ENCODE data around the gene CCL28.
"Not testable (repeated sequence)": the region's sequence is repeated elsewhere in the genome, so short reads cannot be mapped to it uniquely, and the experiment has no call there.

The CCL28 gene

DNA sequence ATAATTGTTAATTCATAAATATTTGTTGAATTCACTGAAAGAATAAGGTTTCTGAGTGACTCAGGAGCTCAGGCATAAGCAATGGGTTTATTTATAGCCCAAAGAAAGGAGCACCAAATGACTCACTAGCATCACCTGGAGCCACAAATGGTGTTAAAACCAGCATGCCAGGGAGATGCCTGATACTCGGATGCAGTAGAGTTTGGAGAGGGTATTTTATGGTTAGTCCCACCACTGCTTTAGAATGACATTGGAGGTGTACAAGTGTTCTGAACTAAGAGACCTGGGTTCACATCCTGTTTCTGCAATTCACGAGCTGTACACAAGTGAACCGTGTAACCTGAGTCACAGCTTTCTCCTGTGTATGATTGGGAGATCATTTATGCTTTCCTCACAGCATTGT is 25.2 kb downstream of the CCL28 start:
- TF ChIP-seq ZFX (IDR thresholded peaks at IDR 0.05): no peak
- TF ChIP-seq, protein P1, sequence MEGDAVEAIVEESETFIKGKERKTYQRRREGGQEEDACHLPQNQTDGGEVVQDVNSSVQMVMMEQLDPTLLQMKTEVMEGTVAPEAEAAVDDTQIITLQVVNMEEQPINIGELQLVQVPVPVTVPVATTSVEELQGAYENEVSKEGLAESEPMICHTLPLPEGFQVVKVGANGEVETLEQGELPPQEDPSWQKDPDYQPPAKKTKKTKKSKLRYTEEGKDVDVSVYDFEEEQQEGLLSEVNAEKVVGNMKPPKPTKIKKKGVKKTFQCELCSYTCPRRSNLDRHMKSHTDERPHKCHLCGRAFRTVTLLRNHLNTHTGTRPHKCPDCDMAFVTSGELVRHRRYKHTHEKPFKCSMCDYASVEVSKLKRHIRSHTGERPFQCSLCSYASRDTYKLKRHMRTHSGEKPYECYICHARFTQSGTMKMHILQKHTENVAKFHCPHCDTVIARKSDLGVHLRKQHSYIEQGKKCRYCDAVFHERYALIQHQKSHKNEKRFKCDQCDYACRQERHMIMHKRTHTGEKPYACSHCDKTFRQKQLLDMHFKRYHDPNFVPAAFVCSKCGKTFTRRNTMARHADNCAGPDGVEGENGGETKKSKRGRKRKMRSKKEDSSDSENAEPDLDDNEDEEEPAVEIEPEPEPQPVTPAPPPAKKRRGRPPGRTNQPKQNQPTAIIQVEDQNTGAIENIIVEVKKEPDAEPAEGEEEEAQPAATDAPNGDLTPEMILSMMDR (conservative IDR thresholded peaks at IDR 0.05): 0 out of 2 replicates have a peak, but pooled peaks have one; percentile 4

DNA sequence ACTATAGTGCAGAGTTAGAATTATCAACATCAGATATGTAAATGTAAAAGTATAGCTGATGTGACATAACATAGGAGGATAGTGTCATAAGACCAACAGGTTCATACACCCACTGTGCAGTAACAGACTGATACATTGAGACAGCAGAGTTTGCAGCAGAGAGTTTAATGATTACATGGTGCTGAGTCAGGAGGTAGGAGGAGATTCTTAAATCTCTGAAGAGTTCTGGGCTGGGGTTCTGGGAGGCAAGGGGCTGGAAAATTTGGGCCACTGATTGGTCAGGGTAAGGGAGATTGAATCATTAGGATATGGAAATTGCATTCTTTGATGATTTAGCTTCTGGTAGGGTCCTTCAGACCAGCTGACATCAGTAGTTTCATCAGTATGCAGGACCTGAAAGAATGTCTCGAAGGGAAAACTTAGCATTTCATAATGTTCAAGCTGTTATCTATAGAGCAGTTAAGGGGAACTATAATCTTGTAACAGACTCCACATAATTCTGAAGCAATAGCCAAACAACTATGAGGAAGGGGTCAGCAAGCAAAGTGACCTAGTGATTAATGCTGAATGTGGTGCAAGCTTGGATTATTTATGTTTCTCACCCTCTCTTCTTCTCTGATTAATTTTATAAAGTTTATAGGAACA is 35.6 kb downstream of the CCL28 start:
- no peak overlapping the region for H3K27ac ChIP-seq
- no peak for TF ChIP-seq ZFX (IDR thresholded peaks at IDR 0.05)
- TF ChIP-seq, protein P1 (conservative IDR thresholded peaks at IDR 0.05): no peak

More for the DNA sequence above, 25.2 kb downstream of the CCL28 start:
- H3K27ac ChIP-seq: no peak overlapping the region

DNA sequence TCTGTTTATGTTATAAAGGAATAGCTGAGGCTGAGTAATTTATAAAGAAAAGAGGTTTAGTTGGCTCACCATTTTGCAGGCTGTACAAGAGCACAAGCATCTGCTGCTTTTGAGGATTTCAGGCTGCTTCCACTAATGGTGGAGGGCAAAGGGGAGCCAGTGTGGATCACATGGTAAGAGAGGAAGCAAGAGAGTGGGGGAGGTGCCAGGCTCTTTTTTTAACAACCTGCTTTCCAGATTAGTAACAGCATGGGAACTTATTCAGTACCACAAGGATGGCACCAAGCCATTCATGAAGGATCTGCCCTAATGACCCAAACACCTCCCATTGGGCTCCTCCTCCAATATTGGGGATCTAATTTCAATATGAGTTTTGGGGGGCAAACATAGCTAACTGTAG is 40.4 kb downstream of the CCL28 start:
- no peak overlapping the region for H3K27ac ChIP-seq
- TF ChIP-seq, protein P1 (conservative IDR thresholded peaks at IDR 0.05): no peak
- TF ChIP-seq ZFX (IDR thresholded peaks at IDR 0.05): no peak

DNA sequence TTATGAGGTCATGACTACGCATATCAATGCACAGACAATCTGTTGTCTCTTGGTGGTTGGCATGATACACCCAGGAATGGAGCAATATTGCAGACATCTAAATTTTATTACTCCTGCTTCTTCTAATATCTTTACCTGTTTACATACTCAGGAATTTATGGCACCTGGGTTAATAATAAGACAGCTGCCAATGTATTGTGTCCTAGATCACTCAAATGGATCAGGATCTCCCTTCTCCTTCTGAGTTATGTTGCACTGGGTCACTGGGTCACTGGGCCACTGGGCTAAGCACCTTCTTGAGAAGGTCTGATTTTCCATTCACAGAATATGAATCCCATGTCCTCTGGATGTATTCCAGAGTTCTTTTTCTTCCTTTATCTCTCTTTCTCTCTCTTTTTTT is 41.8 kb downstream of the CCL28 start:
- no peak for TF ChIP-seq ZFX (IDR thresholded peaks at IDR 0.05)
- TF ChIP-seq, protein P1 (conservative IDR thresholded peaks at IDR 0.05): no peak
- H3K27ac ChIP-seq: no peak overlapping the region

DNA sequence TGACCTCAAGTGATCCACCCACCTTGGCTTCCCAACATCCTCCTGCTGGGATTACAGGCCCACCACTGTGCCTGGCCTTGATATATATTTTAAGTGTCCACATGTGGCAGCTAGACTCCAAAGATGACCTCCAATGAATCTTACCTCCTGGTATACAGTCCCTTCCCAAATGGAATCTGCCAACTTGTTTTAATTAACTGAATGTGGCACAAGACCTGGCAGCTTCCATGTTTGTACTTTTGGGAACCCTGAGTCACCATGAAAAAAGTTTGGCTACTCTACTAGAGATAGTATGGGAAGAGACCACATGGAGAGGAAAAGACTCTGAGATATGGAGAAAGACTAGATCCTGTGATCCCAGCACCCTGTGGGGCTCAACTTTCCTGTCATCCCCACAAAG is 42.5 kb downstream of the CCL28 start:
- TF ChIP-seq ZFX (IDR thresholded peaks at IDR 0.05): no peak
- TF ChIP-seq, protein P1 (conservative IDR thresholded peaks at IDR 0.05): no peak
- no peak overlapping the region for H3K27ac ChIP-seq

DNA sequence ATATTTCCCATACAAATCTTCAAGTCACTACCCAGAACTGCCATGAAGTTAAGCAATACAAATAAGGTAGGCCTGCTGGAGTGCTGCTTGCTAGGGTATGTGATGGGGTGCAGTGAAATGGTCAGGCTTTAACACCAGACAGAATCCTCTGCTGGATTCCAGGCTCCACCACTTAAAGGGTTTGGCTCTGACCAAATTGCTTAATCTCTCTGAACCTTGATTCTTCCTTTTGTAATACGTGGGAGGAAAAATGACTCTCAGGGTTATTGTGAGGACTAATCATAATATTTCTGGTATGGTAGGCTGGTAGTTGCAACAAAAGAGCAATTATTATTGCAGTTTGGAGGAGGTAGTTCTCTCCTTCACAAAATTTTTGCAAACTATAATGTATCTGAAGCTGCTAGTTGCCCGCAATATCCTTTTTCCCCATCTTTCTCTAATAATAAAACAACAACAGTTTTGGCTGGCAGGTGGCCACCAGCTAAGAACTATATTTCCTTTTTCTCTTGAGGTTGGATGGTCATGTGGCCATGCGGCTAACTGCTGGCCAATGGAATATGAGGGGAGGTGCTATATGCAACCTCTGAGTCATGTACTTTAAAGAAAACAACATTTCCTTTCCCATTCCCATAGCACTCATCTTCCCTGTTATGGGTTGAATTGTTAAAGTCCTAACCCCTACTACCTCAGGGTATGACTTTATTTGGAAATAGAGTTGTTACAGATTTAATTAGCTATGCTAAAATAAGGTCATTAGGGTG is 44.1 kb downstream of the CCL28 start:
- TF ChIP-seq, protein P1 (conservative IDR thresholded peaks at IDR 0.05): no peak
- no peak for TF ChIP-seq ZFX (IDR thresholded peaks at IDR 0.05)
- H3K27ac ChIP-seq: no peak overlapping the region

DNA sequence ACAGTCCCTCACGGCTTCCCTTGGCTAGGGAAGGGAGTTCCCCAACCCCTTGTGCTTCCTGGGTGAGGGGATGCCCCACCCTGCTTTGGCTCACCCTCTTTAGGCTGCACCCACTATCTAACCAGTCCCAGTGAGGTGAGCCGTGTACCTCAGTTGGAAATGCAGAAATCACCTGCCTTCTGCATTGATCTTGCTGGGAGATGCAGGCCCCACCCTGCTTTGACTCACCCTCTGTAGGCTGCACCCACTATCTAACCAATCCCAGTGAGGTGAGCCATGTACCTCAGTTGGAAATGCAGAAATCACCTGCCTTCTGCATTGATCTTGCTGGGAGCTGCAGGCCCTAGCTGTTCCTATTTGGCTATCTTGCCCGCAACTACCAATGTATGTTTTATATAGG is 44.7 kb downstream of the CCL28 start:
- no peak overlapping the region for H3K27ac ChIP-seq
- no peak for TF ChIP-seq ZFX (IDR thresholded peaks at IDR 0.05)
- TF ChIP-seq, protein P1 (conservative IDR thresholded peaks at IDR 0.05): no peak

DNA sequence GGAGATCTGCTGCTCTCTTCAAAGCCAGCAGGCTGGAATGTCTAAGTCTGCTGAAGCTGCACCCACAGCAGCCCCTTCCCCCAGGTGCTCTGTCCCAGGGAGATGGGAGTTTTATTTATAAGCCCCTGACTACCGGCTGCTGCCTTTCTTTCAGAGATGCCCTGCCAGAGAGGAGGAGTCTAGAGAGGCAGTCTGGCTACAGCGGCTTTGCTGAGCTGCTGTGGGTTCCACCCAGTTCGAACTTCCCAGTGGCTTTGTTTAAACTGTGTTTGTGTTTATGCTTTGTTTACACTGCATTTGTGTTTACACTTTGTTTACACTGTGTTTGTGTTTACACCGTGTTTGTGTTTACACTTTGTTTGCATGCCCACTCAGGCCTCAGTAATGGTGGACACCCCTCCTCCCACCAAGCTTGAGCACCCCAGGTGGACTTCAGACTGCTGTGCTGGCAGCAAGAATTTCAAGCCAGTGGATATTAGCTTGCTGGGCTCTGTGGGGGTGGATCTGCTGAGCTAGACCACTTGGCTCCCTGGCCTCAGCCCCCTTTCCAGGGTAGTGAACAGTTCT is 45.4 kb downstream of the CCL28 start:
- H3K27ac ChIP-seq: not testable (repeated sequence)

DNA sequence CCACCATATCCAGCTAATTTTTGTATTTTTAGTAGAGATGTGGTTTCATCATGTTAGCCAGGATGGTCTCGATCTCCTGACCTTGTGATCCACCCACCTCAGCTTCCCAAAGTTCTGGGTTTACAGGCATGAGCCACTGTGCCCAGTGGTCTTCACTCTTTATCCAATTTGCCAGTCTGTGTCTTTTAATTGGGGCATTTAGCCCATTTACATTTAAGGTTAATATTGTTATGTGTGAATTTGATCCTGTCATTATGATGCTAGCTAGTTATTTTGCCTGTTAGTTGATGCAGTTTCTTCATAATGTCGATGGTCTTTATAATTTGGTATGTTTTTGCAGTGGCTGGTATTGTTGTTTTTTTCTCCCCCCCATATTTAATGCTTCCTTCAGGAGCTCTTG is 47.0 kb downstream of the CCL28 start:
- H3K27ac ChIP-seq: not testable (repeated sequence)
